NAMALWA (cell line): ENCODE results near the gene NUP214.
"Not testable (repeated sequence)": the region's sequence is repeated elsewhere in the genome, so short reads cannot be mapped to it uniquely, and the experiment has no call there.

ENCODE experiments used
- DNase-seq: peaks from one replicate; pipeline ENCODE4 v3.0.0-alpha.2; 2015; ENCODE audit warnings: low spot score

Gene NUP214

DNA sequence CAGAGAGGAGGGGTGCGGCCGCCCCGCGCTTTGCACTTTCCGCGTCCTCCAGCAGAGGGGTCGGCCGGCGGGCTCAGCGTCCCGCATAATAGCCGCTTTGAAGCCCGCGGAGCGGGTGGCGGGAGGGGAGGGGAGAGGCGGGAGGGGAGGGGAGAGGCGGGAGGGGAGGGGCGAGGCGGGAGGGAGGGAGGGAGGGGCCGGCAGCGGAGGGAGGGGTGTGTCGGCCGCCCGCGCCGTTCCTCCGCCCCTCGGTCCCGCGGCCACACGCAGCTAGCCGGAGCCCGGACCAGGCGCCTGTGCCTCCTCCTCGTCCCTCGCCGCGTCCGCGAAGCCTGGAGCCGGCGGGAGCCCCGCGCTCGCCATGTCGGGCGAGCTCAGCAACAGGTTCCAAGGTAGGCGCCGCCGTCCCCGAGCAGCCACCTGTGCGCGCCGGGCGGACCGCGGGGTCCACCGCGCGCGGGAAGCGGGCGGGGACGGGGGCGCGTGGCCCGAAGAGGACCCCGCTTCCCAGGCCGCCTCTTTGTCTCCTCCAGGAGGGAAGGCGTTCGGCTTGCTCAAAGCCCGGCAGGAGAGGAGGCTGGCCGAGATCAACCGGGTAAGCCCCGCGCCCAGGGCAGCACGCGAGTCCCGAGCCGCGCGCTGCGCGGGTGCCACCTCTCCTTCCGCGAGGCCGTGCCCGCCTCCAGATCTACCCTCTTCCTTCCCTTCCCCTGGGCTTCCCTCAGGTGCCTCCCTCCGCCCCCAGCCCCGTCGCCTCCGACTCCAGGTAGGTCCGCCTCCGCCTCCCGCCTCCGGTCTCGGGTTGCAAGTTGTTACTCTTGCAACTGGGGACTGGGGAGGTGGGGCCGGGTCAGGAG lies 28.9 kb upstream of the NUP214 start, which contains the start of gene AIF1L:
Gene AIF1L (plus strand): TSS at position 263 of the 857 bp plus-strand sequence. CDS start 99 bp downstream, at position 362.
- no peak for DNase-seq

DNA sequence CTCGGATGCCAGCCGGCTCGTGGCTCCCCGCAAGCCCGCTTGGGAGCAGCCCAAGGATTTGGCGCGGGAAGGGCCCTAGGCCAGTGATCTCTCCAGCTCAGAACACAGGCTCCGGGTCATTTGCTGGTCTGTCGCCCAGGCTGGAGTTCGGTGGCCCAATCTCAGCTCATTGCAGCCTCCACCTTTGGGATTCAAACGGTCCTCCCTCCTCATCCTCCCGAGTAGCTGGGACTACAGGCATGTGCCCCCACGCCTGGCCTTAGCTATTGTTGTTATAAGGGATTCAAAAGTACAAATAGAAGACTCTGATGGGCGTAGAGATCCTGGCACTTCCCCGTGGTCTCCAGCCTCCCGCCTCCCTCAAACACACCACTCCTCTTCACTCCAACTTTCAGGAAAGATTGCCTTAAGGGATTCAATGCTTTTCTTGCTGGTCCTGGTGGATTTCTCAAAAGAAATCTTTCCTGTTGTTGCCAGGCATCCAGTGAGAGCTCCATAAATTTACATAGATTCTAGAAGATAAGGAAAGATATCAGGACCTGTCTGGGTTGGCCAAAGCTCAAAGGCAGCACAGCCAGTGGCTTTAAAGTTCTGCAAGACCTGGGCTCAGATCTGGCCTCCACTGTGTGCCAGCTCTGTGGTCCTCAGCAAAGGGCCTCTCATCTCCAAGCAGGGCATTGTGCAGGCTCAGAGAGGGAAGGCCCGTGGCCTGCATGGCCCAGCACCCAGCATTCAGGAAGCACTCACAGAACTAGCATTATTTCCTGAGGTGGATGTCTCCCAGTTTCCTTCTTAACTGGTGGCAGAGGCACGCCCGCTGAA lies 28.0 kb upstream of the NUP214 start:
- no peak for DNase-seq

DNA sequence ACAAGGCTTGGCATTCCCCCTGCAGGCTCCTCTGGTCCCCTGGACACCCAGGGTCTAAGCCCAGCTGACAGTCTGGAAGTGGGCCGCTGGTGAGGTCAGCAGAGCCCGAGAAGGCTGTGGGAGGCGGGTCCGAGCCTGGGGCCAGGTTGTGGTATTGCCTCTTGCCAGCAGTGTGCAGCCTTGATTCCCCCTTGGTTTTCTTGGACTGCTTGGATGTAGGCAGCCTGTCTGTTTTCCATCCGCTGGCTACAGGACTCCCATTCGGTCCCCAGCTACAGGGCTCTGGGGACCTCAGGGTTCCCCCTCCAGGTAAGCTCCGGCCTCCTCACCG lies 27.5 kb upstream of the NUP214 start:
- DNase-seq, result no peak

DNA sequence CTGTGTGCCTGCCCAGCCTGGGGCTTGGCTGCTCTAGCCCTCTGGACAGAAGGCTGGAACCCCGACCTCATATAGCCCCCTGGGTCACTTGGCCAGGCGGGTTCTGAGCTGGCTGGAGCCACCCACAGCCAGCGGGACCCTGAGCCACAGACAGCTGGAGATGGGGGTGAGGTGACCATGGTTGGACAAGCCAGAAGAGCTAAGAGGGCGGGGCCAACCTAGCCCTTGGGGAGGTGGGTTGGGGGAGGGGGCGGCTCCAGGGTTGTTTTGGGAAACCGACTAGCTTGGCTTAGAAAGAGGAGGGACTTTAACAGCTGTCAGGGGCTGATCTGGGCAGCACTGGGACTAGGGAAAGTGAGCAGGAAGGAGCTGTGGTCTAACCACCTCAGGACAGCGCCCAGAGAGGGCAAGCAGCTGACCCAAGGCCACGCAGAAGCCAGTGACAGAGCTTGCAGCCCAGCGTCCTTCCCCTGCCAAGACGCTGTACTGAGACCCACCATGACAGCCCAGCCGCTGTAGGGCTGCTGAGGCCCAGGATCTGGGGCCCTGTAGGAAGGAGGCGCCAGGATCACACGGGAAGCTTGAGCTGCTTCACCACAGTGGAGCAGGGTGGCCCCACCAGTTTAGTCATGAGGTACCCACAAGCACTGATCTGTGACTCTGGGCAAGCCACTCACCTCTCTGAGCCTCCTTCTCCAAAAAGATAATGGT lies 26.8 kb upstream of the NUP214 start:
- DNase-seq, result no peak

DNA sequence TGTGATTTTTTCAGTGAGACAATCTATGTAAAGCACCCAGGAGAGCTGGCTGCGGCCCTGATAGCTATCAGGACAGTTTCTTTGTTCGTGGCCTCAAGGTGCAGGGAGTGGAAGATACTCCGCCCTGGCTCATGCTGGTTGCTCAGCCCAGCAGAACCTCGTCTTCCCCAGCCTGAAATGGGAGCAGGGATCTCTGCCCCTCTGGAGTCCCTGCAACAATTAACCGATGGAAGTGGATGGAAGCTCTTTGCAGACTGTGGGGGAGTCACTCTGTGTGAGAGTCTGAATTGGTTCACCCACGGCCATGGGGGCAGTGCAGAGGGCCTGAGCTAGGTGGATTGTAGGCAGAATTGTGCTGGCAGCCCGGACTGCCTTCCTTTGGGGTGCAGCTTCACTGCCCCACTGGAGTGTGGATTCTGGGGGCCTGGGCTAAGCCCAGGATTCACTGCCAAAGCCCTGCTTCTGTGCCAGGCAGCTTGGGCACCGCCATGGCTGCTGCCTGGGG lies 26.2 kb upstream of the NUP214 start:
- no peak for DNase-seq

DNA sequence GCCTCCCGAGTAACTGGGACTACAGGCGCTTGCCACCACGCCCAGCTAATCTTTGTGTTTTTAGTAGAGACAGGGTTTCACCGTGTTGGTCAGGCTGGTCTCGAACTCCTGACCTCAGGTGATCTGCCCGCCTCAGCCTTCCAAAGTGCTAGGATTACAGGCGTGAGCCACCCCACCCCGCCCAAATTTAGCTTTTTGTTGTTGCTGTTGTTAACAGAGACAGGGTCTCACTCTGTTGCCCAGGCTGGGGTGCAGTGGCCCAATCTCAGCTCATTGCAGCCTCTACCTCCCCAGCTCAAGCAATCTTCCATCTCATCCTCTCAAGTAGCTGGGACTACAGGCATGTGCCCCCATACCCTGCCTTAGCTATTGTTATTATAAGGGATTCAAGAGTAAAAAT lies 25.5 kb upstream of the NUP214 start:
- not testable (repeated sequence) for DNase-seq

DNA sequence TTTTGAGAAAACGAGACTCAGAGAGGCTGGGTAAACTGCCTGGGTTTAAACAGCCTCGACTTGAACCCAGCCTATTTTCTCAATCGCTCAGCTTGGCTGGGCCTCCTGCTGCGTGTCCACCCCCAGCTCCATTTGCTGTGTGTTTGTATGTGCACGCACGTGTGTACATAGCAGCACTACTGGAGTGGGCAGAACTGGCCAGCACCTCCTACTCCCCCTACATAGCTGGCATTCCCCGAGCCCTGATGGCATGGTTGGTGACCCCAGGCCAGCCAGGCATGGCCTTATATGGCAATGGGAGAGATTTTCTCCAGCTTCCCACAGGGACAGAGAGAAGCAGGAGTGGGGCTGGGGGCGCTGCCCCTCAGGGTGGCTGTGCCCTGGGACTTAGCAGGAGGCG lies 24.9 kb upstream of the NUP214 start:
- DNase-seq, result no peak

DNA sequence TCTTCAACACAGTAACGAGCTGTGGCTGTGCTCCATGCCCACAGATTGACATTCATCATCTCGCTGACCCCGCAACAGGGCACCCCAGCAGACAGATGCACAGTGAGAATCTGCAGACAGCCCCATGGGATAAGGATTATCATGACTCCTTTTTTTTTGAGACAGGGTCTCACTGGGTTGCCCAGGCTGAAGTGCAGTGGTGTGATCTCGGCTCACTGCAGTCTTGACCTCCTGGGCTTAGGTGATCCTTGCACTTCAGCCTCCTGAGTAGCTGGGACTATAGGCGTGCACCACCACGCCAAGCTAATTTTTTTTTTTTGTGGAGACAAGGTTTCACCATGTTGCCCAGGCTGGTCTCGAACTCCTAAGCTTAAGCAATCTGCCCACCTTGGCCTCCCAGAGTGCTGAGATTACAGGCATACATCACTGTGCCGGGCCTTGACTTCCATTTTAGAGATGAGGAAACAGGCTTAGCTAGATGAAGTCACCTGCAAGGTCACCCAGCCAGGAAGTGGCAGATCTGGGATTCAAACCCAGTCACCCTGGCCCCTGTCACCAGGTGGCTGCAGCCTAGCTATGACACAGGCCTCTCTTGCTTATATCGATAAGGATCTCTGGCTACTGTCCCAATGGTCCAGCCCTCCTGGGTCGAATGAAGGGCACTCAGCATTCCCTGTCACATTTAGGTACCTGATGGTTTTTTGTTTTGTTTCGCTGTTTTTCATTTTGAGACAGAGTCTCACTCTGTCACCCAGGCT lies 24.0 kb upstream of the NUP214 start:
- no peak for DNase-seq

DNA sequence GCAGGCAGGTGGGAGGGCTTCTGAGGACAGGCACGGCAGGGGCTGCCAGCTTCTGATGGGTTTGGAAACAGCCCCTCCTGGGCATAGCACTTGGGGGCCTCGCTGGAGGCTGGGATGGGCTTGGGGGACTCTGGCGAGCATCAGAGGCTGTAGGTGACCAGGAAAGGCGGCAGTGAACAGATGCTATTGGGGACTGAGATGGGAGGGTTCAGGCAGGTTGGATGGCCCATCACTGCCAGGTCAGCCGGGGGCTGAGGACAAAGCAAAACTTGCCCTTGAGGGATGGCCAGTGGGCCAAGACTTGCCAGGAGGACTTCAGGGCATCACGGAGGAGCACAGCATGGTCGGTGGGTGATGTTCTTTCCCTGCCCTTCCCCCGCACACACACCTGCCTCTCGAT lies 22.4 kb upstream of the NUP214 start:
- no peak for DNase-seq

DNA sequence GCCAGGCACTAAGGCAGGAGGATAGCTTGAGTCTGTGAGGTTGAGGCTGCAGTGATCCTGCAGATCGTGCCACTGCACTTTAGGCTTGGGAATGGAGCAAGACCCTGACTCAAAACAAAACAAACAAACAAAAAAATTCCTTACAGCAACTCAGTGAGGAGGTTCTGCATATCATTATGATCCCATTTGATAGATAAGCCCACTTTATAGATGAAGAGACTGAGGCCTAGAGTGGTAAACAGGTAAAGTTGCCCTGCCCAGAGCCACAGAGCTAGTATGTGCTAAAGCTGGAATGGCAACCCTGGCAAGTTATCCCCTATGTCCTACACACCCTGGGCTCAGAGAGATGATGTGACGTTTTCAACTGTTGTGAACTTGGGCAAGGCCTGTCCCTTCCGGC lies 21.9 kb upstream of the NUP214 start:
- DNase-seq, result no peak

DNA sequence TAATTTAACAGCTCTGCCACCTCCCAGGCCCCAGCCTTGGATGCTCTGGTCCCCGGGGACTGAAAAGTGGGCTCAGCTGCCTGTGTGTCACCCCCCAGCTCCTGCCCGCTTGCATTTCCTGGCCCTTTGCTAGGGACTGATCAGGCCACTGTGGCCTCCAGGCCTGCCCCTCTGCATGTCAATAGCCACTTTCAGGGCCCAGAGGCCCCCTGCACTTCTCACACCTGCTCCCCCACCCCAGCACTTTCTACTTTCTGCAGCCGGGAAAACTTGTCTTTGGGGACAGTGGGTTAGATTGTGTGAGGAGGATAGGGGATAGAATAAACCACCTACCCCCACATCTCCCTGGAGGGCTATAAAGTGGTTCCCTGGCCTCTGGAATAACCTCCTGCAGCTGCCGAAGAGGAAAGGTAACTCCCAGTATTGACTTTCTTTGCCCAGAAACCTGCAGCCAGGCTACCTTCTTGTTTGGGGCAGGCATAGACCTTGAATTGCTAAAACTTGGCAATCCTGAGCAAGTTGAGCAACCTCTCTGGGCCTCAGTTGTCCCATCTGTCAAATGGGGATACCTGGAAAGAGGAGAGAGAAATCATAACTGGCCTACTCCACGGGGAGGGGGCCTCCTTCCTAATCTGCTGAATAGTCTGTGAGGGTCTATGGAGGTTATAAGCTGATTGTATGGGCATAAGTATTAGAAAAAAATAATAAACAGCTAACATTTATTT lies 21.2 kb upstream of the NUP214 start:
- no peak for DNase-seq

DNA sequence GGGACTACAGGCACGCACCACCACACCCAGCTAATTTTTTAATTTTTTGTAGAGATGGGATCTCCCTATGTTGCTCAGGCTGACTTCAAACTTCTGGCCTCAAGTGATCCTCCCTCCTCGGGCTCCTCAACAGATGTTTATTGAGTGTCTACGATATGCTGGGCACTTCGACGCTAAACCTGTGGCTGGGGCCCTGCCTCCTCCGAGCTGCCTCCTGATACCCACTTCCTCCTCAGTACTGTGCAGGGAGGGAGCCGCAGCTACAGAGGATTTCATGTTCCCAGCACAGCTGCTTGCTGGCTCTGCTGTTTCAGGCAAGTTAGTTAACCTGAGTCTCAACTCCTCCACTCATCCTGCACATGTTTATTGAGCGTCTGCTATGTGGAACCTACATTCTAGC lies 19.4 kb upstream of the NUP214 start:
- DNase-seq, result no peak

DNA sequence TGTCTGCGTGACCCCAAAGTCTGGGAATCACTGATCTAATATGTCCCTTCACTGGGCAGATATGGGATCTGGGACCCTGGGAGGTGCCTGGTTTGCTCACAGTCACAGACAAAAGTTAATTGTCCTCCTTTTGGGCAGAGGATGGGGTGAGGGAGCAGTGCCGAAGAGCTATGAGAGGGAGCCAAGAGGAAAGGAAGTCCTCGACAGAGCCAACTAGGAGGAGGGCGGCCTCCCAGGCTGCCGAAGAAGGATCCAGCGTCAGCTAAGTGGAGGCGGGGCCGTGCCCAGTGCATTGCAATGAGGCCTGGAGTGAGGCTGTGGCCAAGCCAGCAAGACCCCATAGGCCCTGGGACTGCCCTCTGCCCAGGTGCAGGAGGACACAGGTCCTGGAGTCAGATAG lies 17.6 kb upstream of the NUP214 start:
- no peak for DNase-seq

DNA sequence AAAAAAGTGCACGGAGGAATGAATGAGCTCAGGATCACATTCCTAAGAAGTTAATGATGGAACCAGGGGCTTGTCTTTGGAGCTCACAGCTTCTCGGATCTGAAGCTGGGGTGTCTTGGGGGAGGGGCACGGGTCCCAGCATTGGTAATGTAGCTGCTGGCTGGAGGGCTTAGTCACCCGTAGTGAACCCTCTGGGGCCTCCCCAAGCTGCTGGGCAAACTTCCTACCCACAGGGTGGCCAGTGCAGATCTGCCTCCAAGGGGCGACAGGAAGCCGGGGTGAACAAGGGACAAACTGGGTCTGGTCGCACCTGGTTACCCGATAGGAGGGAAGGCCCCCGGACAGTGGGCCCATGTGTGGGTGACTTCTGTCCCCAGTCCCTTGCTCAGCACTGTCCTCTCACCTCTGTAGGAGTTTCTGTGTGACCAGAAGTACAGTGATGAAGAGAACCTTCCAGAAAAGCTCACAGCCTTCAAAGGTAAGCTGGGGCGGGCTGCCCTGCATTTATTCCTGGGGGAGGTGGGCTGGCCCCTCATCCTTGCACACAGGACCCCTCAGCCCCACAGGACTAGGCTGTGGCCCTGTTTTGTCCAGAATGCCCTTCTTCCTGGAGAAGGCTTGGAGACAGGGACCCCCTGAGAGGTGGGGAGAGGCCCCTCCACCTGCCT lies 14.1 kb upstream of the NUP214 start:
- no peak for DNase-seq

DNA sequence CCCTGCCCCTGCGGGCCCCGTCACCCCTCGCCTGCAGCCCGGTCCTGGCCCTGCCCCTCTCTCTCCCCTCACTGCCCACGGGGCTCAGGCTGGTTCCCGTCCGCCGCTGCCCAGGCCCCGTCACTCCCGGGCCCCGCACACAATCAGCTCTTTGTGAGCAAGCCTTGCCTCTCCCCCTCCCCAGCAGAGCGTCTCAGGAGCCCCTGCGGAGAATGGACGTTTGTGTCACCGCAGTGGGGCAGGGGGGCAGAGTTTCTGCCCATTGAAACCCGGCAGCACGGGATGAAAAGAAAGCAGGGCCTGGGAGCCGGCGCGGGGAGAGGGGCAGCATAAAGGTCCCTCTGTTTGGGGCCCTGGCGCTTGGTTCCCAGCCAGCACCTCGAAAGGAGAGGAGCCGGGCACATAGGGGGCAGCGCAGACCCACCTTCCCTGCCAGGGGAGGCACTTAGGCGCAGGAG lies 13.5 kb upstream of the NUP214 start:
- DNase-seq, result no peak

DNA sequence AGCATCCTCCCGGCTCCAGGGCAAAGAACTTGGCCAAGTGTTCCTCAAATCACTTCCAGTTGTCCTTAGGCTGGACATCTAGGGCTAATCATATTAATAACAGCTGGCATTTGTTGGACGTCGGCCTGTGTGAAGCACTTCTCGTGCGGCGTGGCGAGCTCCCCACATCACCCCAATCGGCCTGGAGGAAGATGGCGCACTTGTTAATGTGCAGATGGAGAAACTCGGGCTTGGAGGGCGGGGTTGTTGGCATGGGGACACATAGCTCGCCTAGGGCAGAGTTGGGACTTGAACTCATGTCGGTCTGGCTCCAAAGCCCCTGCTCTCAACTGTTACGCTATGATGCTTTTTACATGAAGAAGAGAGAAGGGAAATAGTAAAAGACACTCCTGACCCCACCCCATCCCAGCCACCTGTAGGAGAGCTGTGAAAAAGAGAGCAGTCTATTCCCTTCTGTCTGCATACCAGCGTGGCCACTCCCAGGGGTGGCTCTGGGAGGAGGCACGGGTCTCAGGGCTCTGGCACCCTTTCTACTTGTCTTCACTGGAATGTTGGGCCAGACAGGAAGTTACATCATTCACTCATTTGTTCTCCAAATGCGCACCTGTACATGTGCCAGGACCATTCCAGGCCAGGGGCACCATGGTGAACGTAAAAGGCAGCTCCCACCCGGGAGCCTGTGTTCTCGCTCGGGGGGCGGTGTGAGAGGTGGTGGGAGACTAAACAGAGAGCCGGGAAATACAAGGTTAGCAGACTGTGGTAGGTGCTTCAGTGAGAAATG lies 12.8 kb upstream of the NUP214 start:
- no peak for DNase-seq

DNA sequence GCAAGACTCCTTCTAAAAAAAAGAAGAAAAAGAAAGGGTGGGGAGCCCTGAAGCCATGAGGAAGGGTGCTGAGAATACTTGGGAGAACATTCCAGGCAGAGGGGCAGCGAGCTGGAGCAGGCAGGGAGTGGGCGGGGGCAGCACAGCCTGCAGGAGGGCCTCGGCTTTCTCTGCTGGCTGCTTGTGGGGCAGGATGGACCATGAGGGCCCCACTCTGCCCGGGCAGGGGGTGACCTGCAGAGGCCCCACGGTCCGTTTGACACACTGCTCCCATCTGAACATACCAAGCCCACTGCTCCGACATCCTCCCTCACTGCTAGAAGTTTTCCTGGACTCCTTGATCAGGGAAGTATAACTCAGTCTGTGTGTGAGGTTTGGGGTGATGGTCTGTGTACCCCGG lies 11.7 kb upstream of the NUP214 start:
- DNase-seq, result no peak

DNA sequence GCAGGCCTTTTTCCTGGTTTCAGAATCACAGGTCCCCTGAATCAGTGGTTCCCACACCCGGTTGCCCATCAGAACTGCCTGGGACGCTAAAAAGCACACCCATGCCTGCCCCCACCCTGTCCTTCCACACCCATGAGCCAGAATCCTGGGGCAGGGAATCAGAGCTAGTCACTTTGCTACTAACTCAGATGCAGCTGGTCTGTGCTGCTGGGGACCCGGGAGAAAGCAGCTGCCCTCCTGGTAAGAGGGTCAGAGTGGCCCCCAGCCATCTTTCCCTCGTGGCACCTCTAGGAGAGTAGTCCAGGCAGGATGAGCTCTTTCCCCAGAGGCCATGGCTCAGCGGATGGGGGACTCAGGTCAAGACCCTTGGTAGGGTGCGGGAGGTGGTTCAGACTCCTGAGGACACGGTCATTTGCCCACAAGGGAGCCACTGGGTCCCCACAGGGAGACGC lies 11.3 kb upstream of the NUP214 start:
- no peak for DNase-seq

DNA sequence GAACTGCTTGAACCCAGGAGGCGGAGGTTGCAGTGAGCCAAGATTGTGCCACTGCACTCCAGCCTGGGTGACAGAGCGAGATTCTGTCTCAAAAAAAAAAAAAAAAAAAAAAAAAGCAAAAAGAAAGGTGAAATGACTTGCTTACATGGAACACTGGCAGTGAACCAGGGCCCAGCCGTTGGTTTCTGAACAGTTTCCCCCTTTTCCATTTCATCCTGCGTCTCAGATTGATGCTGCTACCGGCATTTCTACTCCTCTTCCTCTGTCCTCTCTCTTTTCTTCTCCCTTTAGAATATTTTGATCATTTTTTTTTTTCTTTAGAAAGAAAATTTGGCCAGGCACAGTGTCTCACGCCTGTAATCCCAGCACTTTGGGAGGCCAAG lies 10.0 kb upstream of the NUP214 start:
- DNase-seq, result not testable (repeated sequence)
